SK-N-SH (cell line): Measurements from ENCODE around the gene CBX6.

Experiments
- EZH2phosphoT487 ChIP-seq: fragments of 200-600 bp; sonication (generic); IDR thresholded peaks from 2 replicates; pipeline ENCODE4 v1.6.1; 2017; ENCODE audit warnings: low read depth, mixed run types, mild to moderate bottlenecking, antibody characterized with exemption, moderate library complexity, borderline replicate concordance
- YY1 ChIP-seq: IDR thresholded peaks from 2 replicates; pipeline ENCODE4 v1.4.0; 2012; ENCODE audit warnings: low read depth, mild to moderate bottlenecking
- TF ChIP-seq, protein P1 (sequence below): IDR thresholded peaks from 2 replicates; pipeline ENCODE4 v1.4.0; 2012; ENCODE audit warnings: low read depth, borderline replicate concordance

DNA sequence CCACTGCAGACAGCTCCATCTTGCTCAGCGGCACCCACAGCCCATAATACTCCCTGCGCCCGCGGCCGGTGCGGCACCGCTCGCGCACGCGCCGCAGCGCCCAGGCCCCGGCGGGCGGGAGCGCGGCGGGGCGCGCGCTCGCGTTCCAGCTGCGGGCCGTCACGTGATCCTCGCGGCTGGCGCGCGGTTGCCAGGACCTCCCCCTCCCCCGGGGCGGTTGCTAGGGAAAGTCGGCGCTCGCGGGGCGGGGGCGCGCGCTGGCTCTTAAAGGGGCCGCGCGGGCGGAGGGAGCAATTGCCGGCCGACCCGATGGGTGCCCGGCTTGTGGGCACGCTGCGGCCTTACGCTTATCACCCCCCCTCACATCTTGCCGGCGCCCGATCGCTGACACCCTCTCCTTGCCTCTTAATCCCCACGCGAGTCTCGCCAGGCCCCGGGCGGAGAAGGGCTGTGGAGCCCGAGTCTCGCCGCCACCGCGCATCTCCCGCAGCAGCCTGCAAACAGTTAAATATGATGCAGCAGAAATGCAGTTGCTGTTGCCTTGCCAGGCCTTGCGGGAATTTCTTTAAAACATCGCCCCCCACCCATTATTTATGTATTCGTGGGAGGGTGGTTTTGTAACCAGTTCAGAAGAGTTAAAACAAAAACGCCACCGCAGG, at the start of gene CBX6:
- TF ChIP-seq, protein P1, sequence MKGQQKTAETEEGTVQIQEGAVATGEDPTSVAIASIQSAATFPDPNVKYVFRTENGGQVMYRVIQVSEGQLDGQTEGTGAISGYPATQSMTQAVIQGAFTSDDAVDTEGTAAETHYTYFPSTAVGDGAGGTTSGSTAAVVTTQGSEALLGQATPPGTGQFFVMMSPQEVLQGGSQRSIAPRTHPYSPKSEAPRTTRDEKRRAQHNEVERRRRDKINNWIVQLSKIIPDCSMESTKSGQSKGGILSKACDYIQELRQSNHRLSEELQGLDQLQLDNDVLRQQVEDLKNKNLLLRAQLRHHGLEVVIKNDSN: peak; percentile 89
- no peak for TF ChIP-seq YY1
- TF ChIP-seq EZH2phosphoT487: no peak
